DOHH2 (cell line): Measurements from ENCODE around the gene CTNND1.

ENCODE experiments used
- H3F3A ChIP-seq: fragments of 200-600 bp; sonication (generic), shearing (Covaris generic); 2 replicates; pipeline ENCODE4 v1.6.0; 2016; ENCODE audit warnings: antibody characterized with exemption, mild to moderate bottlenecking; ENCODE audit not compliant: control insufficient read depth, insufficient read depth
- H3K27ac ChIP-seq: fragments of 200-600 bp; sonication (generic); 2 replicates; pipeline ENCODE4 v1.5.1; 2014; ENCODE audit warnings: low read depth, mild to moderate bottlenecking, low read length, moderate library complexity
- H3K27me3 ChIP-seq: fragments of 200-600 bp; sonication (generic); 2 replicates; pipeline ENCODE4 v1.6.1; 2014; ENCODE audit warnings: mild to moderate bottlenecking, low read length, mixed read lengths; ENCODE audit not compliant: control insufficient read depth
- H3K36me3 ChIP-seq: fragments of 200-600 bp; sonication (generic); 2 replicates; pipeline ENCODE4 v1.6.1; 2014; ENCODE audit warnings: mild to moderate bottlenecking, low read length, moderate library complexity, mixed read lengths; ENCODE audit not compliant: control insufficient read depth
- H3K4me1 ChIP-seq: fragments of 200-600 bp; sonication (generic); 2 replicates; pipeline ENCODE4 v1.6.1; 2014; ENCODE audit warnings: mild to moderate bottlenecking, low read length, mixed read lengths; ENCODE audit not compliant: control insufficient read depth
- H3K4me2 ChIP-seq: fragments of 200-600 bp; sonication (generic); 2 replicates; pipeline ENCODE4 v1.6.0; 2014; ENCODE audit warnings: mild to moderate bottlenecking, low read length, moderate library complexity
- H3K4me3 ChIP-seq: fragments of 200-600 bp; sonication (generic); 2 replicates; pipeline ENCODE4 v1.5.1; 2014; ENCODE audit warnings: mild to moderate bottlenecking, low read length, mixed read lengths
- H3K79me2 ChIP-seq: fragments of 200-600 bp; sonication (generic); 2 replicates; pipeline ENCODE4 v1.6.1; 2014; ENCODE audit warnings: mild to moderate bottlenecking, low read length, mixed read lengths; ENCODE audit not compliant: control insufficient read depth
- H3K9me2 ChIP-seq: fragments of 200-600 bp; sonication (generic); replicated peaks from 2 replicates; pipeline ENCODE4 v1.6.1; 2014; ENCODE audit warnings: mild to moderate bottlenecking, low read length, mixed read lengths; ENCODE audit not compliant: control insufficient read depth
- H3K9me3 ChIP-seq: fragments of 200-600 bp; sonication (generic); 2 replicates; pipeline ENCODE4 v1.6.1; 2014; ENCODE audit warnings: antibody characterized with exemption, low read length, mixed read lengths; ENCODE audit not compliant: control insufficient read depth, insufficient read depth
- H4K20me1 ChIP-seq: fragments of 200-600 bp; sonication (generic); 2 replicates; pipeline ENCODE4 v1.6.0; 2014; ENCODE audit warnings: low read depth, mild to moderate bottlenecking, antibody characterized with exemption, low read length, moderate library complexity; ENCODE audit not compliant: control insufficient read depth, insufficient read depth
- CTCF ChIP-seq: fragments of 200-600 bp; sonication (generic); IDR thresholded peaks from one replicate; pipeline ENCODE4 v1.5.1; 2014; ENCODE audit warnings: antibody characterized with exemption, mild to moderate bottlenecking, low read depth, low read length; ENCODE audit not compliant: poor library complexity, severe bottlenecking
- EZH2phosphoT487 ChIP-seq: fragments of 200-600 bp; sonication (generic); IDR thresholded peaks from 2 replicates; pipeline ENCODE4 v1.6.1; 2017; ENCODE audit warnings: borderline replicate concordance, mild to moderate bottlenecking, antibody characterized with exemption, low read length, moderate library complexity, mixed read lengths

The CTNND1 gene

GRCh38 chr11:57778318-57779037 lies 16.9 kb downstream of the CTNND1 start:
- Histone ChIP-seq H4K20me1 (no peaks in the 10 kb centered on the region), H3K9me2 (no peaks in the 10 kb centered on the region), H3K9me3 (no peaks in the 10 kb centered on the region), H3K79me2 (peaks cover 56% of the 10 kb centered on the region), H3K4me1 (peaks cover 8% of the 10 kb centered on the region), H3K4me3 (no peak overlapping the region), H3K4me2 (no peak overlapping the region), H3K27ac (no peak overlapping the region), H3K36me3 (no peaks in the 10 kb centered on the region), H3K27me3 (no peaks in the 10 kb centered on the region), H3F3A (no peaks in the 10 kb centered on the region)
- no peak for TF ChIP-seq EZH2phosphoT487
- TF ChIP-seq CTCF, result no peak

GRCh38 chr11:57779276-57779675 lies 17.7 kb downstream of the CTNND1 start:
- Histone ChIP-seq H3K4me3 (no peak overlapping the region), H3F3A (no peaks in the 10 kb centered on the region), H3K36me3 (no peaks in the 10 kb centered on the region), H3K4me2 (no peak overlapping the region), H3K9me2 (no peaks in the 10 kb centered on the region), H3K79me2 (peaks cover 49% of the 10 kb centered on the region), H3K27me3 (no peaks in the 10 kb centered on the region), H3K9me3 (no peaks in the 10 kb centered on the region), H4K20me1 (no peaks in the 10 kb centered on the region), H3K4me1 (peaks cover 9% of the 10 kb centered on the region), H3K27ac (no peak overlapping the region)
- TF ChIP-seq CTCF (no peak), EZH2phosphoT487 (no peak)

- Histone ChIP-seq H3K27ac (no peak overlapping the region), H3K27me3 (no peaks in the 10 kb centered on the region), H3K36me3 (no peaks in the 10 kb centered on the region), H3K4me2 (no peak overlapping the region), H4K20me1 (no peaks in the 10 kb centered on the region), H3F3A (no peaks in the 10 kb centered on the region), H3K9me3 (no peaks in the 10 kb centered on the region), H3K79me2 (peaks cover 34% of the 10 kb centered on the region), H3K4me1 (peaks cover 17% of the 10 kb centered on the region), H3K9me2 (no peaks in the 10 kb centered on the region), H3K4me3 (no peak overlapping the region)
- TF ChIP-seq EZH2phosphoT487, result no peak
- TF ChIP-seq CTCF, result no peak
These were observed 19.9 kb downstream of the CTNND1 start for GRCh38 chr11:57781529-57781943.
